HepG2 (cell line): ENCODE results near the gene SMLR1. TPM values are rescaled to one million over a fixed set of nuclear protein-coding genes. Genes with fewer than 3 reads are reported as not detected.

Experiments used
- ARID4A ChIP-seq: sonication (generic); formaldehyde crosslinking; IDR thresholded peaks from 2 replicates; pipeline ENCODE4 v1.5.0; 2020; ENCODE audit warnings: mild to moderate bottlenecking, missing genetic modification reagents, borderline replicate concordance
- BORCS8-MEF2B ChIP-seq: sonication (generic); formaldehyde crosslinking; IDR thresholded peaks from 2 replicates; pipeline ENCODE4 v1.8.0; 2022; ENCODE audit warnings: mild to moderate bottlenecking, missing genetic modification reagents
- CSRNP1 ChIP-seq: sonication (generic); formaldehyde crosslinking; IDR thresholded peaks from 2 replicates; pipeline ENCODE4 v1.8.1; 2023; ENCODE audit warnings: mild to moderate bottlenecking, missing genetic modification reagents
- IKZF5 ChIP-seq: IDR thresholded peaks from 2 replicates; pipeline ENCODE4 v1.6.1; 2018; ENCODE audit warnings: missing genetic modification reagents, mild to moderate bottlenecking, missing compliant biosample characterization
- KMT2A ChIP-seq: sonication (generic); formaldehyde crosslinking; IDR thresholded peaks from 2 replicates; pipeline ENCODE4 v1.4.0; 2020; ENCODE audit warnings: missing genetic modification reagents
- NFAT5 ChIP-seq: sonication (generic); formaldehyde crosslinking; IDR thresholded peaks from 2 replicates; pipeline ENCODE4 v1.4.0; 2020; ENCODE audit warnings: missing genetic modification reagents
- PHF8 ChIP-seq: sonication (generic); formaldehyde crosslinking; IDR thresholded peaks from 2 replicates; pipeline ENCODE4 v1.5.0; 2020; ENCODE audit warnings: missing genetic modification reagents
- SP5 ChIP-seq: IDR thresholded peaks from 2 replicates; pipeline ENCODE4 v1.6.1; 2016; ENCODE audit warnings: low read depth, borderline replicate concordance
- SRY ChIP-seq: sonication (generic); formaldehyde crosslinking; IDR thresholded peaks from 2 replicates; pipeline ENCODE4 v1.8.0; 2022; ENCODE audit warnings: mild to moderate bottlenecking, missing genetic modification reagents
- TFDP2 ChIP-seq: sonication (generic); formaldehyde crosslinking; IDR thresholded peaks from 2 replicates; pipeline ENCODE4 v1.4.0; 2020; ENCODE audit warnings: missing genetic modification reagents
- ZNF564 ChIP-seq: sonication (generic); formaldehyde crosslinking; IDR thresholded peaks from 2 replicates; pipeline ENCODE4 v1.8.1; 2023; ENCODE audit warnings: mild to moderate bottlenecking, missing genetic modification reagents
- ZNF619 ChIP-seq: sonication (generic); formaldehyde crosslinking; IDR thresholded peaks from 2 replicates; pipeline ENCODE4 v1.4.0; 2020; ENCODE audit warnings: mild to moderate bottlenecking, missing genetic modification reagents
- ZNF704 ChIP-seq: sonication (generic); formaldehyde crosslinking; IDR thresholded peaks from 2 replicates; pipeline ENCODE4 v1.8.1; 2023; ENCODE audit warnings: mild to moderate bottlenecking, inconsistent platforms, moderate library complexity, missing genetic modification reagents, borderline replicate concordance
- polyA plus RNA-seq, 8 experiments: library from polyadenylated mRNA; depleted of rRNA in 3 of 8; stranded (reverse) in 7 of 8; unstranded in 1 of 8; fragments of >200 nt; fragmentation: Illumina TruSeq in 4 of 8; extraction: Trizol in 4 of 8; gene quantifications; 2 replicates each; pipeline versions ENCODE4 v1.2.1 to v1.2.3, GENCODE V29; 2011 to 2016; ENCODE audit warnings: low read depth in 4 of 8, missing spikeins in 1 of 8, mixed read lengths in 1 of 8; ENCODE audit not compliant: insufficient read depth in 1 of 8
- total RNA-seq, 5 experiments: library from RNA; depleted of rRNA; stranded (reverse); fragments of >200 nt; fragmentation: Illumina TruSeq; extraction: Trizol; gene quantifications; 2 replicates each; pipeline ENCODE4 v1.2.3, GENCODE V29; 2016; ENCODE audit warnings: low read depth in 1 of 5

SMLR1 gene
- total and polyA plus RNA-seq, 2 of the 13 experiments (the other 11 are each of a cell fraction or from before 2014, with no cell fraction given): 41.8 to 104 TPM

GRCh38 chr6:130829333-130829910 lies 2.2 kb downstream of the SMLR1 start (continued):
- TF ChIP-seq ARID4A (CRISPR knock-in tag) (0 out of 2 replicates have a peak, but pooled peaks have one; percentile 2), PHF8 (CRISPR knock-in tag) (0 out of 2 replicates have a peak, but pooled peaks have one; percentile 27), IKZF5 (CRISPR knock-in tag) (0 out of 2 replicates have a peak, but pooled peaks have one; percentile 5), SP5 (CRISPR knock-in tag) (no peak), NFAT5 (CRISPR knock-in tag) (no peak), ZNF564 (CRISPR knock-in tag) (peak; percentile 99), SRY (CRISPR knock-in tag) (no peak), ZNF619 (CRISPR knock-in tag) (no peak), ZNF704 (CRISPR knock-in tag) (no peak), BORCS8-MEF2B (CRISPR knock-in tag) (0 out of 2 replicates have a peak, but pooled peaks have one; percentile 46), KMT2A (CRISPR knock-in tag) (no peak), TFDP2 (CRISPR knock-in tag) (0 out of 2 replicates have a peak, but pooled peaks have one; percentile 29), CSRNP1 (CRISPR knock-in tag) (no peak)
